GM19395 (cell line): ENCODE results near the gene VAMP1.
"Not testable (repeated sequence)": the region's sequence is repeated elsewhere in the genome, so short reads cannot be mapped to it uniquely, and the experiment has no call there.

Source experiments
- ATAC-seq: cut with Tn5 transposase; IDR thresholded peaks from one replicate; pipeline ENCODE4 v1.9.1; 2021; ENCODE audit warnings: mild to moderate bottlenecking, moderate library complexity; ENCODE audit not compliant: unreplicated experiment

VAMP1 gene

DNA sequence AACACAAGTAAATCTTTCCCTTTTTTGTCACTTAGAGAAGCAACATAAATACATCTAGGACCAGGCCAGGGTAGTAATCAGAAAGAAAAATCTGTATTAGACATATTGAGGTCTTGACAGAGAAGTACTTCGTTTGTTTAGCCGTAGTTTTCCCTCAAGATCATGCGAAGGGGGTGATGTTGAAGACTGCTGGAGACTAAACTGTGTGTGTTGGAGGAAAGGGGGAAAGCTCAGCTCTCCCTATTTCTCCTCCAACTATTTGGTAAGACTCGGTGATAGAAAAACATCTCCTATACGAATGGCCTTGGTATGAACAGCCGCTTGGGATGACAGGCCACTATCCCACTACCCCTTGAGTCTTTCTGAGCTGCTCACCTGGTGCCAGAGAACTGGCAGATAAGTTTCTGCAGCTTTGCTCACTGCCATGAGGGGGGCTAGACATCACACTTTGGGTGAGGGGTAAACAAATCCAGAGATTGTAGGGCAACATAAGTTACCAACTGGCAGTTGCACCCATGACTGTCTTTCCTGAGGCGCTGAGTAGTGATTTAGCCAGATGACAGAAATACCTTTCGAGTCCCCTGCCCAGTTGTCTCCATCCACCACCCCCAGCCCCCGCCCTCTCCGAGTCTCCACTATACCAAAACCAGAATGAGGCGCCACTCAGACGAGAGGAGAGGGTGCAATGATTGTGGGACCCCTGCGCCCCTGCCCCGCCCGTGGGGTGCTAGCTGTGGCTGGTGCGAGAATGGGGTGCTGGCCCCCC is 685 bp downstream of the VAMP1 start:
- no peak for ATAC-seq

DNA sequence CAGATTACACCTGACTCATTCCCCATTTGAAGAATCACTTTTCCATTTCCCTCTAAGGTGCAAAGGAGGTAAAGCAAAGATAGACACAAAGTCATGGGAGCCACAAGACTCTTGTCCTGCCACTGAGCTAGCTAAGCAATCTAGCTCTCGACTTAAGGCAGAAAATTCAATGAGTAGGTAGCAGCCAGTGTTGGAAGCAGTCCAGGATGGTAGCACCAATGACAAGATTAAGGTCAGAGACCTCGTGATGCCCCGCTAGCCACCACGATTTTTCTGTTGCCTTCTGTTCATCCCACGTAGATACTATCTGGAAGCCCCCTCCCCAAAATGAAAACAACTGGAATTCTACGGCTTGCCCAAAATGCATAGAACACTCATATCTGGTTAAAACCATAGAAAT is 1.4 kb downstream of the VAMP1 start:
- no peak for ATAC-seq

DNA sequence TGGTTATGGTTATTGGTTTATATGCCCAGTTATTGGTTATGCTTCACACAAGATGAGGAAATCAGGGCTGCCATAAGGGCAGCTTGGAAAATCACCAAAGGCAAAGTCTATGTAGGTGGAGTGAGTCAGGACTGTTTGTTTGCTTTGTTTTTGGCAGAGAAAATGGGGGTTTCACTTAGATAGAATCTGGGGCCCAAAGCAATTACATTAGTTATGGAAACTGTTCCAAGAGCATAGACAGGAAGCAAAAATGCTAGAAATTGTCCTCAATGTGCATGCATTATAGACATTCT is 2.2 kb downstream of the VAMP1 start:
- no peak for ATAC-seq

DNA sequence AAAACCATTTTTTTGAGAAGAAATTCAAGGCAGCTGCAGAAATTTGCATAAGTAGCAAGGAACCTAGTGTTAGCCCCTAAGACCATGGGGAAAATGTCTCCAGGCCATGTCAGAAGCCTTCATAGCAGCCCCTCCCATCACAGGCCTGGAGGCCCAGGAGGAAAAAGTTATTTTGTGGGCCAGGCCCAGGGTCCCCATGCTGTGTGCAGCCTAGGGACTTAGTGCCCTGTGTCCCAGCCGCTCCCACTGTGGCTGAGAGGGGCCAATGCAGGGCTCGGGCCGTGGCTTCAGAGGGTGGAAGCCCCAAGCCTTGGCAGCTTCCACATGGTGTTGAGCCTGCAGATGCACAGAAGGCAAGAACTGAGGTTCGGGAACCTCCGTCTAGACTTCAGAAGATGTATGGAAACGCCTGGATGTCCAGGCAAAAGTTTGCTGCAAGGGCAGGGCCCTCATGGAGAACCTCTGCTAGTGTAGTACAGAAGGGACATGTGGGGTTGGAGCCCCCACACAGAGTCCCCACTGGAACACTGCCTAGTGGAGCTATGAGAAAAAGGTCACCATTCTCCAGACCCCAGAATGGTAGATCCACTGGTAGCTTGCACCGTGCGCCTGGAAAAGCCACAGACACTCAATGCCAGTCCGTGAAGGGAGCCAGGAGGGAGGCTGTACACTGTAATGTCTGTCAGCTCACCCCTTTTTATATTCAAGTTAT is 2.8 kb downstream of the VAMP1 start:
- ATAC-seq = not testable (repeated sequence)

DNA sequence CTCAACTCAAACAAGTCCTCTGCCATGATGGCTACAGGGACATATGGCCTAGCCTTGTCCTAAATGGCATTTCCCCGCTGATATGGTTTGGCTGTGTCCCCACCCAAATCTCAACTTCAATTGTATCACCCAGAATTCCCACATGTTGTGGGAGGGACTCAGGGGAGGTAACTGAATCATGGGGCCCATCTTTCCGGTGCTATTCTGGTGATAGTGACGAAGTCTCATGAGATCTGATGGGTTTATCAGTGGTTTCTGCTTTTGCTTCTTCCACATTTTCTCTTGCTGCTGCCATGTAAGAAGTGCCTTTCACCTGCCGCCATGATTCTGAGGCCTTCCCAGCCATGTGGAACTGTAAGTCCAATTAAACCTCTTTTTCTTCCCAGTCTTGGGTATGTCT is 3.7 kb downstream of the VAMP1 start:
- ATAC-seq = not testable (repeated sequence)

DNA sequence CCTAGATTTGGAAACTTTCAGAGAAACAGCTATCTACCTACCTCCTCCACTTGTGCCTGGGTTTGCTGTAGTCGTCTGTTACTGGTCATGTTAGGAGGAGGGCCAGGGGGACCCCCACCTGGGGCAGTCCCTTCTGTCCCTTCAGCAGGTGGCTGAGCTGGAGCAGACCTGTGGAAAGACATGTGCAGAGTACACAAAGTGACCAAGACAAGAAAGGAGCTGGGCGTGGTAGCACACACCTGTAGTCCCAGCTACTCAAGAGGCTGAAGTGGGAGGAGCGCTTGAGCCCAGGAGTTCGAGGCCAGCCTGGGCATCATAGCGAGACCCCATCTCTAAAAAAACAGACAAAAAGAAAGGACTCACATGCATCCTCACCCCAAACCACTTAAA is 4.3 kb downstream of the VAMP1 start:
- ATAC-seq = no peak

DNA sequence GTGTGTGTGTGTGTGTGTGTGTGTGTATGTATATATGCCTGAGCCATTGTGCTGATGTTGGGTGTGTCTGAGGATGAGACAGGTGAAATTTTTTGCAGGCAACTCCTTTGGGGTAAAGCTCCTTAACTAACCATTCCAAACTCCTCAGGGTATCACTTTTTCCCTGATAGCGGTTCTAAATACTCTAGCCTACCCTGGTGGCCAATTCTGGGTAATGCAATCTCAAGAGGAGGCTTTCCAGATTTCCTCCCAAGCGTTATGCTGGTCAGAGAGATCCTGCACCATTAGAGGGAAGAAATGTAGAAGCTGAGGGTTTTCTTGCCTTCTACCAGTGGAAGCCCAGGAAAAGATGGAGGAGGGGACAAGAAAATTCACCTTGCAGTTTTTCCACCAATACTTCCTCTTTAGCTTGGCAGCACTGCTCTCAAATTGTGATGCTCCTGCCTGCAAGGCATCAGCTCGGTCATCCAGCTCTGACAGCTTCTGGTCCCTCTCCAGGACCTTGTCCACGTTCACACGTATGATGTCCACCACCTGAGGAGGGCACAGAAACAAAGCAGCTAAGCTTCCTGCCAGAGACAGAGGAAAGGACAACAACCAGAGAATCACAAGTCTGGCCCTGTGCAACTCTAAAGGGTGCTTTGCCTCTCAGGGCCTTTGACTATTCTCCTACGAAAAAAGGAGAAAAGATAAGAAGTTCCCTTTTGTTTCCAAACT is 4.9 kb downstream of the VAMP1 start:
- no peak for ATAC-seq

DNA sequence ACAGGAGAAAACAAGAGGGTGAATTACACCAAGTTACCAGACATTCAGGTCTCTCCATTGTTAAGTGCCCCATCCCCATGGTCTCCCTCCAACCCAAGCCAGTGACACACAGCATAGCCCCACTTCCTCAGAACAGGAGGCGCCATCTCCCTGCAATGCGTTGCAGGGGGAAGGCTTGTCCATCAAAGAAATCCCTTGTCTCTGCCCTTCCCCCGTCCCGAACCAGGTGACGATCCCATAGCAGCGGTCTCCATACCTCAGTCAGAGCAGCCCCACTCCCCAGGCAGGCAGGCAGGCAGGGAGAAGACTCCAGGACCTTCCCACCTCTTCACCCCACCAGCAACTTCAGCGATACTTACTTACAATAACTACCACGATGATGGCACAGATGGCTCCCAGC is 5.9 kb downstream of the VAMP1 start:
- no peak for ATAC-seq

DNA sequence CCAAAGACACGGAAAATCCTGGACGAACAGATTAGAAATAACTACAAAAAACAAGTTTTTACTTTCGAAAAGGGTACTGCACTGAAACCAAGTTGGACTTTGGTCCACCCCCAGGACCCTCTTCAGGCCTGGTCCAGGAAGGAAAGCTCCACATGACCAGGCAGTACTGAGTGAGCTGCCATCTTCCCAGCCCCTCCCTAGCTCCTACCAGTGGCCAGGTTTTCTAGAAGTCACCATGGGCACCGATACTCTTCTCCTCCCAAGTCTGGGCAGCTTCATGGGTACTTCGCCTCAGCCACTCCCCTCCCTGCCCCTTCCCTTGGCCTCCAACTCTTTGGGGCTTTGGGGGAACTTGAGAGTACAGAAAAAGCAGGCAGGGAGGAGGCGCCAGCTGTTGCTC is 6.6 kb downstream of the VAMP1 start:
- ATAC-seq = no peak

DNA sequence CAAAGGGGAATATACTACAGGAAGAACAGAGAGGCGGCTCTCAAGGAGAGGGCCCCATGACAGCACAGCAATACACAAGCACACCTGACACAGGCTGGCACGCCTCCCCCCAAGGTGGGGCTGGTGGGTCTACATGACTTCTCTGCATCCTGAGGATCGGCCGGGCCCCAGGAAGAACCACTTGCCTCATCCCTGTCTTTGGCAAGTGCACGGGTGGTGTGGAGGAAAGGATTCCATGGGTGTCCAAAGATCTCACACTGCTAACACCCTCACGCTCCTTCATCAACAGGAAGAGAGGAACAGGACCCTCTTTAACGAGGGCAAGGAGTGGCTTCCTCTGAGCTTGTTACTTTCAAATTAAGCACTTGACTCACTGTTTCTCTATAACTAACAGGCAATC is 7.3 kb downstream of the VAMP1 start:
- no peak for ATAC-seq

DNA sequence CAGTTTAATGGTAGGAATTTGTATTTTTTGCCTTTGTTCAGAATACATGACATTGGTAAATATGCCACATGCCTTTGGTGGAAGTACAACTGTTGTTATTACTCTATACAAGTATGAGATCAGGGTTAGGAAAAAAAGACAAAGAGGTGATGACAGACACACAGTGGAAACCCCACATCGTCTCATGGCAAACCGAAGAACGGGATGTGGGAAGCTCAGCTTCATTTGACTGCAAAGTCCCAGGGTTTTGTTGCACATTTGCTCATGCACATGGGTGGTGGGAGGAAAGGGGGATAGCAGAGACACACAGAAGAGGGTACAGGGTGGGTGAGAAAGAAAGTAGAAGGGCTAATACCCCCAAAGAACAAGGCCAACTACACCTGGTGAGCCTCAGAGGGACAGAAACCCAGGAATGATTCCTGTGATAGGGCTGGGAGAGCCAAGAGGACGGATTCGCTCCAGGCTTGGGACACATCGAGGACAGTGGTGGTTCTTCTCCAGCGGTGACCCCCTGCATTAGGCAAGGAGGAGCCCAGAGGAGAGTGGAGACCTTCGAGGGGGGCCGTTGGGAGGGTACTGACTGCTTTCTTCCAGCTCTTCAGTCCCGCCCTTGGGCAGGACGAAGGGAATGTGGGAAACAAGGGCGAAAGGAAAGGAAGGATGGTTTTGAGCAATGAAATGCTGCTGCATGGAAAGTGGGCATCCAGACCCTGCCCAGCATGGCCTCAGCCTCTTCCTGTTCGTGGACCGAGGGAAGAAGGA is 8.1 kb downstream of the VAMP1 start:
- peak; percentile 31 for ATAC-seq

DNA sequence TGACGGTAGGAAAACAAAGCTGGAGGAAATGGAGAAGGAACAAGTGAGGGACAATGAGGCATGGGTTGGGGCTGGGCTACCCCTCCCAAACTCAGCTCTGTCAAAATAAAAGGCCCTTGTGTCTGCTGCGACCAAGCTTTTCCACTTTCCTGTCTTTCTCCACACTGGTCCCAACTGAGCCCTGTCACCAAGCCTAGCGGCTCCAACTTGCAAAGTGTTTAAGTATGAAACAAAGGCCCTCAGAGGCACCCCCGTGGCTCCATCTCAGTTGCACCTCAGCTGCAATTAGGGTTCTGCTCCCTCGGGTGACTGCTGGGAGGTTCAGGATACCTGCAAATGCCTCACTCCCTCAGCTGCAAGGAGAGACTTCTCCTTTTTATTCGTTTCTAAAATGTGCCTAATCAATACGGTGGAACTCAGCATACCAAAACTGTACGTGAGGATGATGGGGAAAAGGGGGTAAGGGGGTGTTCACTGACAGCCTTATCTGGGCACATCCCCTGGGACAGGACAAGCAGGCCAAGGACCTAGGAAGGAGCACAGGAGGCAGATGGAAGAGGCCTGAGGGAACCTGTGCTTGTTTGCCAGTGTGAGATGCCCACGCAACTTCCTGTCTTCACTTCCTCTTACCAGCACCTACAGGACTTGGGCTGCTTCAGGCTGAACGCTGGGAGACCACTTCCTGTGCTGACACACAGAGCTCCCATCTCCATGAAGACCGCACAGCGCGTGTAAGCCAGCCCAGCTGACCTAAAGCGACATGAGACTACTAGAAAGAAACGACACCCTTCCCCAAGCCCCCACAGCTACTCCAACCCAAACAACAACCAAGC is 8.9 kb downstream of the VAMP1 start:
- ATAC-seq = peak; percentile 80

DNA sequence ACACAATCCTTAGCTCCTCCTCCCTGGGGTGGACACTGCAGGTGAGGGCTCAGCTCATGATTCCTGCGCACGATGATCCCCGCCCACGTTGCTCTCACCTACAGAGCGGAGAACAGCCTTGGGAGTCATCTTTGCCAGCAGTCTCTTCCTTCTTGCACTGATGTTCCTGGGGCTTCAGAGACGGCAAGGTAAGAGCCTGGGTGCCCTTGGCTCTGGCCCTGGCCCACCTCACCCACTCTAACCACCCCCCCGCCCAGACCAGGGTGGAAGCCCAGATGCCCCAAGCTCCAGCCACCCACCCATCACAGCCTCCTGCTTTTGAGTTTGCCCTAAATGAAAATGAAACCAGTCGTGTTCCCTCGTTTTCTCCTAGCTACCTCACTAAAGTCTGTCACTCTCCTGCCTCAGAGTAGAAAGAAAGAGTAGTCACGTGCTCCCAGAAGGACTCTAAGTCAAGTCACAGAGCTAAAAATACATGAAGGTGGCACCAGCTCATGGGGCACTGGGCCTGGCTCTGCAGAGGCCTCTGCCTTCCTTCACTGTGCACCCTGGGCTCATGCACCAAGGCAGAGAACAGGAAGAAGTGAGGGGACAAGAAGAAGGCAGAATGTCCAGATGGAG is 9.6 kb downstream of the VAMP1 start:
- no peak for ATAC-seq

DNA sequence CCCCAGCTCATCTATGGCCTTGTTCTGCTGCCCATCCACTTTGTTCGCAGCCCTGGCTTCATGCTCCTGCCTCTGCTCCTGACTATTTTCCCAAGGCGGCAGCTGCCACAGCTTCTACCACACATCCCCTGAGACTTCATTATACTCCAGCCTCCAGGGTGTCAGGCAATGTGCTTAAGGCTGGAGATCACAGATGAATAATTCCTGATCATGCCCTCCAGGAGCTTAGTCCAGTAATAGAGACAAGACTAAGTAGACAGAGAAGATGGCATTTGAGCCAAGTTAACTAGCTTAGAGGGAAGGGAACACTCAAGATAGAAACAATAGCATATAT is 11.5 kb downstream of the VAMP1 start:
- no peak for ATAC-seq

DNA sequence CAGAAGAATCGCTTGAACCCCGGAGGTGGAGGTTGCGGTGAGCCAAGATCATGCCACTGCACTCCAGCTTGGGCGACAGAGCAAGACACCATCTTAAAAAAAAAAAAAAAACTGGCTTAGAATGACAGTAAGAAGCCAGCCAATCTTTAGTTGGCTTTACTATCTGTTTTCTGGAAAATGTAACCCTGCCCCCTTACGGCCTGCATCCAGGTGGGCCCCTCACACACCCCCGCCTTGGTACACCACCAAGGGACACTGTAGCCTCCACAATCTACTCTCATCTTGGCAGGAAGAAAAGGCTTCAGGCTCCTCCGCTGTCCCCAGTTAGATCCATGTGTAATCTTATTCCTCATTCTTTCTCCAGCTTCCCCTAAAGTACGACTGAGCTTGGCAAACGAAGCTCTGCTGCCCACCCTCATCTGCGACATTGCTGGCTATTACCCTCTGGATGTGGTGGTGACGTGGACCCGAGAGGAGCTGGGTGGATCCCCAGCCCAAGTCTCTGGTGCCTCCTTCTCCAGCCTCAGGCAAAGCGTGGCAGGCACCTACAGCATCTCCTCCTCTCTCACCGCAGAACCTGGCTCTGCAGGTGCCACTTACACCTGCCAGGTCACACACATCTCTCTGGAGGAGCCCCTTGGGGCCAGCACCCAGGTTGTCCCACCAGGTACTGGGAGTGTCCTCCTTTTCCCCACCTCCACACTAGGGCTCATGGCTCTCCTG is 12.0 kb downstream of the VAMP1 start:
- ATAC-seq = no peak

DNA sequence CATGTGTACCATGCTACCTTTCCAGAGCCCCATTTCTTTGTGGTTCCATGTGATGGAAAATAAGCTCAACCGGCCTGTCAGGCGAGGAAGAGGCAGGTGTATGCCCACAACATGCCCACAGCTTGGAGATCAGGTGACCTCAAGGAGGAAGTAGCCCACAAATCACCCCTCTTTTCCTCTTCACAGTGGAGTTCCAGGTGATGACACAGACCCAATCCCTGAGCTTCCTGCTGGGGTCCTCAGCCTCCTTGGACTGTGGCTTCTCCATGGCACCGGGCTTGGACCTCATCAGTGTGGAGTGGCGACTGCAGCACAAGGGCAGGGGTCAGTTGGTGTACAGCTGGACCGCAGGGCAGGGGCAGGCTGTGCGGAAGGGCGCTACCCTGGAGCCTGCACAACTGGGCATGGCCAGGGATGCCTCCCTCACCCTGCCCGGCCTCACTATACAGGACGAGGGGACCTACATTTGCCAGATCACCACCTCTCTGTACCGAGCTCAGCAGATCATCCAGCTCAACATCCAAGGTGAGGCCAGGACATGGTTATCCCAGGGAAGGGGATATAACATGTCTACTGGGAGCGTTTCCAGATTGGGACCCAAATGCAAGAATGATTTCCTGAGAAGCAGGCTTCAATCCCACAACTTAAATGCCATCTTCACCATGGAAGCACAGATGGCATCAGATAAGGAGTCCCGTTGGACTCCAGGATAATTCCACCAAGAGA is 13.1 kb downstream of the VAMP1 start:
- ATAC-seq = no peak

DNA sequence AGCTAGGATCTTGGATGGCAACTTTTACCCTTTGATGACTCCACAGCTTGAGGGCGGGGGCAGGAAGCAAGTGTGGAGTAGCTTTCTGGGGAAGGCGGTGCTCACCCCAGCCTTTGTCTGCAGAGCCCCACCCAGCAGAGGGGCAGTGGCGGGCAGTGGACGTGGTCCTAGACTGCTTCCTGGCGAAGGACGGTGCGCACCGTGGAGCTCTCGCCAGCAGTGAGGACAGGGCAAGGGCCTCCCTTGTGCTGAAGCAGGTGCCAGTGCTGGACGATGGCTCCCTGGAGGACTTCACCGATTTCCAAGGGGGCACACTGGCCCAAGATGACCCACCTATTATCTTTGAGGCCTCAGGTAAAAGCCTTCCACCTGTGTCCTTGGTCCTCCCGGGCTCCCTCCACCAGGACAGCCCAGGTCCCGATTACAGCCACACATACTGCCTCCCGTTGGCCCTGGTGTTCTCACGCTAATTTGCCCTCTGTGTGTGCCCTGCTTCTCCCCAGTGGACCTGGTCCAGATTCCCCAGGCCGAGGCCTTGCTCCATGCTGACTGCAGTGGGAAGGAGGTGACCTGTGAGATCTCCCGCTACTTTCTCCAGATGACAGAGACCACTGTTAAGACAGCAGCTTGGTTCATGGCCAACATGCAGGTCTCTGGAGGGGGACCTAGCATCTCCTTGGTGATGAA is 17.4 kb downstream of the VAMP1 start:
- no peak for ATAC-seq

DNA sequence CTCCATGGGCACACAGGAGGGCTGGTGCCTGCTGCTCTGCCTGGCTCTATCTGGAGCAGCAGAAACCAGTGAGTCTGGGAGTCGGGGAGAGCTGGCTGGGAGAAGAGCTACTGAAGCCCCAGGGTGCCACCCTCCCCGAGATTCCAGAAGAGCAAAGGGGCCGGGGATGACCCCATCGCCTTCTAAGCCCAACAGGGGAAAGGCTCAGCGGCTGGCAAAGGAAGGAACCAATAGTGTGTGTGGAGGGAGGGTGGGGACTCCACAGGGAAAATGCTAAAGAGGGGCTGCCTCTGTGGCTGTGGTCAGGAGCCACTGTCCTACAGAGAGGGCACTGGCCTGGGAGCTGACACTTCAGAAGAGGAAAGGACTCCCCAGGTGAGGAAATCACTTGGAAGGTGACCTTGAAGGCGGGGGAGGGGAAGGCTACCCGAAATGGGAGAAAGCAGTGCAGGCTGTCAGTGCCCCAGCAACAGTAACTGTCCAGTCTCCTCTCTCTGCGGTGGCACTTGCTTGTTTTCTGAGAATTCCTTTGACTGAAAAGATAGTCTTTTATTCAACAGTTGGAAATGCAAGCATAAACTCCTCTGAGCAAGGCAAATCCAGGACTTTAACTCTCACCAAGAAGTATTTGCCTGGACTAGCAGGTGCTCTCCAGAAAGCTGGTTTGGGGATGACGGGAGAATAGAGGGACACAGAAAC is 18.1 kb downstream of the VAMP1 start:
- ATAC-seq = peak; percentile 10
